ENCODE measurements around the gene CBY1. TPM values are rescaled to one million over a fixed set of nuclear protein-coding genes. Genes with fewer than 3 reads are reported as not detected.

Gene CBY1
- total RNA-seq, 2 donors from 2014 or later: 40.7 to 60.9 TPM

- Mint-ChIP-seq H3K4me3 (no peak overlapping the region), H3K9me3 (peaks cover 22% of the 10 kb centered on the region), H3K4me1 (peaks cover 4% of the 10 kb centered on the region), H3K36me3 (ENCODE audit: low read depth) (peaks cover 74% of the 10 kb centered on the region), H3K27me3 (ENCODE audit: insufficient read depth) (no peaks in the 10 kb centered on the region), H3K27ac (no peak overlapping the region)
- Histone ChIP-seq H3K4me3 (ENCODE audit: low read length) (no peak overlapping the region), H3K27ac (ENCODE audit: low read depth, low read length) (no peak overlapping the region), H3K27me3 (ENCODE audit: control insufficient read depth, insufficient read depth, low read length, poor library complexity, severe bottlenecking) (no peaks in the 10 kb centered on the region), H3K9me3 (ENCODE audit: control insufficient read depth, low read length) (peaks cover 9% of the 10 kb centered on the region), H3K4me1 (ENCODE audit: control insufficient read depth, insufficient read depth, low read length) (no peaks in the 10 kb centered on the region), H3K9ac (ENCODE audit: extremely low read depth, low read length, poor library complexity, severe bottlenecking) (no peak overlapping the region), H3K36me3 (ENCODE audit: control insufficient read depth, insufficient read depth, low read length) (peaks cover 78% of the 10 kb centered on the region)
- no peak for TF ChIP-seq CTCF (conservative IDR thresholded peaks at IDR 0.05)
- DNase-seq: no peak
- 96 to 100% methylated on average over 1 of the region's 1 CpG for WGBS, 2 experiments (ENCODE audit: insufficient coverage in 1 of 2, insufficient read length in 1 of 2)
Observed at GRCh38 chr22:38685761-38686160, 29.3 kb downstream of the CBY1 start.

GRCh38 chr22:38689651-38690050 lies 33.2 kb downstream of the CBY1 start:
- Mint-ChIP-seq H3K4me3 (no peak overlapping the region), H3K27ac (no peak overlapping the region), H3K4me1 (no peaks in the 10 kb centered on the region), H3K36me3 (ENCODE audit: low read depth) (peaks cover 70% of the 10 kb centered on the region), H3K27me3 (ENCODE audit: insufficient read depth) (no peaks in the 10 kb centered on the region), H3K9me3 (no peaks in the 10 kb centered on the region)
- no peak for TF ChIP-seq CTCF (conservative IDR thresholded peaks at IDR 0.05)
- H3K36me3 ChIP-seq (ENCODE audit: control insufficient read depth, insufficient read depth, low read length): peaks cover 78% of the 10 kb centered on the region
- 100% methylated on average over 1 of the region's 1 CpG; no CpG with 5 or more reads in 1 of the 2 experiments for WGBS, 2 experiments (ENCODE audit: insufficient coverage in 1 of 2, insufficient read length in 1 of 2)
- H3K27ac ChIP-seq (ENCODE audit: low read depth, low read length): no peak overlapping the region
- H3K9ac ChIP-seq (ENCODE audit: extremely low read depth, low read length, poor library complexity, severe bottlenecking): no peak overlapping the region
- DNase-seq: no peak
- H3K9me3 ChIP-seq (ENCODE audit: control insufficient read depth, low read length): no peaks in the 10 kb centered on the region
- H3K4me3 ChIP-seq (ENCODE audit: low read length): no peak overlapping the region
- no peaks in the 10 kb centered on the region for H3K4me1 ChIP-seq (ENCODE audit: control insufficient read depth, insufficient read depth, low read length)
- no peaks in the 10 kb centered on the region for H3K27me3 ChIP-seq (ENCODE audit: control insufficient read depth, insufficient read depth, low read length, poor library complexity, severe bottlenecking)

- Histone ChIP-seq H3K9me3 (ENCODE audit: control insufficient read depth, low read length) (no peaks in the 10 kb centered on the region), H3K9ac (ENCODE audit: extremely low read depth, low read length, poor library complexity, severe bottlenecking) (no peak overlapping the region), H3K27ac (ENCODE audit: low read depth, low read length) (no peak overlapping the region), H3K4me3 (ENCODE audit: low read length) (no peak overlapping the region), H3K27me3 (ENCODE audit: control insufficient read depth, insufficient read depth, low read length, poor library complexity, severe bottlenecking) (no peaks in the 10 kb centered on the region), H3K36me3 (ENCODE audit: control insufficient read depth, insufficient read depth, low read length) (peaks cover 43% of the 10 kb centered on the region), H3K4me1 (ENCODE audit: control insufficient read depth, insufficient read depth, low read length) (peaks cover 5% of the 10 kb centered on the region)
- Mint-ChIP-seq H3K27me3 (ENCODE audit: insufficient read depth) (no peaks in the 10 kb centered on the region), H3K27ac (no peak overlapping the region), H3K4me1 (peaks cover 26% of the 10 kb centered on the region), H3K36me3 (ENCODE audit: low read depth) (peaks cover 56% of the 10 kb centered on the region), H3K4me3 (no peak overlapping the region), H3K9me3 (no peaks in the 10 kb centered on the region)
- no peak for DNase-seq
- TF ChIP-seq CTCF (conservative IDR thresholded peaks at IDR 0.05): no peak
- WGBS, 2 experiments (ENCODE audit: insufficient coverage in 1 of 2, insufficient read length in 1 of 2): 94 to 95% methylated on average over 2 of the region's 2 CpGs
Observed at GRCh38 chr22:38694049-38694448, 37.6 kb downstream of the CBY1 start.
